Measurements from ENCODE around the gene INHBE. TPM values are rescaled to one million over a fixed set of nuclear protein-coding genes. Genes with fewer than 3 reads are reported as not detected.

The INHBE gene
- total and polyA plus RNA-seq, 12 donors = 0.01 to 1.2 (median 0.38) TPM; not detected in 5

- TF ChIP-seq CTCF (IDR thresholded peaks at IDR 0.05) = no peak
- Histone ChIP-seq H3K4me1 (no peaks in the 10 kb centered on the region), H3K9me3 (peaks cover 0 to 10% (median 0%) of the 10 kb centered on the region in 11 donors), H3K36me3 (no peaks in the 10 kb centered on the region), H3K27ac (no peak overlapping the region), H3K27me3 (no peaks in the 10 kb centered on the region), H3K4me3 (no peak overlapping the region)
- DNase-seq = no peak
- no peak for ATAC-seq
- 70% methylated on average over 5 of the region's 5 CpGs for WGBS, 2 donors
- intact Hi-C loops (cut with DNase I) = no loop called here
Observed at GRCh38 chr12:57444744-57445143, 10.4 kb upstream of the INHBE start.

- no peak for TF ChIP-seq CTCF (IDR thresholded peaks at IDR 0.05)
- H3K9me3 ChIP-seq = peaks cover 0 to 6% (median 0%) of the 10 kb centered on the region in 11 donors
- no peaks in the 10 kb centered on the region for H3K27me3 ChIP-seq
- no peak overlapping the region for H3K4me3 ChIP-seq
- H3K27ac ChIP-seq = no peak overlapping the region
- H3K4me1 ChIP-seq = peaks cover 0 to 4% (median 0%) of the 10 kb centered on the region in 9 donors
- no peak for DNase-seq
- WGBS, 2 donors = 96 to 97% methylated on average over 6 of the region's 6 CpGs
- H3K36me3 ChIP-seq = no peaks in the 10 kb centered on the region
- intact Hi-C loops (cut with DNase I) = no loop called here
- no peak for ATAC-seq
Observed at GRCh38 chr12:57446292-57446960, 8.7 kb upstream of the INHBE start.

- Histone ChIP-seq H3K9me3 (no peaks in the 10 kb centered on the region), H3K27ac (no peak overlapping the region), H3K4me1 (peaks cover 0 to 23% (median 9%) of the 10 kb centered on the region in 9 donors), H3K27me3 (no peaks in the 10 kb centered on the region), H3K4me3 (no peak overlapping the region), H3K36me3 (no peaks in the 10 kb centered on the region)
- 87 to 97% methylated on average over 2 of the region's 2 CpGs for WGBS, 2 donors
- DNase-seq (no peak), ATAC-seq (no peak)
- TF ChIP-seq CTCF (IDR thresholded peaks at IDR 0.05) = no peak
- intact Hi-C loops (cut with DNase I) = no loop called here
Observed at GRCh38 chr12:57448669-57449068, 6.4 kb upstream of the INHBE start.

GRCh38 chr12:57449375-57449774 is 5.7 kb upstream of the INHBE start:
- TF ChIP-seq CTCF (IDR thresholded peaks at IDR 0.05) = no peak
- Histone ChIP-seq H3K36me3 (no peaks in the 10 kb centered on the region), H3K27ac (no peak overlapping the region), H3K9me3 (no peaks in the 10 kb centered on the region), H3K4me1 (peaks cover 0 to 23% (median 9%) of the 10 kb centered on the region in 9 donors), H3K4me3 (no peak overlapping the region), H3K27me3 (no peaks in the 10 kb centered on the region)
- ATAC-seq = no peak
- 97 to 98% methylated on average over 7 of the region's 7 CpGs for WGBS, 2 donors
- intact Hi-C loops (cut with DNase I) = no loop called here
- no peak for DNase-seq
